Endothelial cell of umbilical vein (primary cell): ENCODE measurements around the gene NEK6. TPM values are rescaled to one million over a fixed set of nuclear protein-coding genes. Genes with fewer than 3 reads are reported as not detected.
A peak's percentile ranks its signal among the peaks of the same experiment; 100 is the strongest.

Experiments used
- BruUV-seq: library from RNA; stranded (reverse); fragments of 400-500 nt; replicated peaks from 2 replicates; lab custom pipeline; 2021; lab: Mats Ljungman, UMichigan
- CTCF ChIA-PET: fragments of 300-600, 350-600 bp; sonication (Branson Sonifier 250); formaldehyde crosslinking; loops from one replicate; lab custom pipeline; 2021; ENCODE audit warnings: antibody characterized with exemption, inconsistent platforms; lab: Charles Lee
- POLR2A ChIA-PET: fragments of 300-600, 350-600 bp; sonication (Branson Sonifier 250); formaldehyde crosslinking; loops from one replicate; lab custom pipeline; 2021; ENCODE audit warnings: antibody characterized with exemption, inconsistent platforms; lab: Charles Lee
- DNase-seq: peaks from one replicate; pipeline ENCODE4 v3.0.0-alpha.2; 2011; ENCODE audit warnings: low read depth, low spot score
- FAIRE-seq: peaks from 2 replicates; lab custom pipeline; 2011; peaks lifted over from hg19 to GRCh38; lab: Jason Lieb, UNC
- H2AFZ ChIP-seq: 2 replicates; pipeline ENCODE4 v1.6.0; 2012; ENCODE audit warnings: low read depth, low read length, control low read depth, inconsistent platforms
- H3K27ac ChIP-seq: 2 replicates; pipeline ENCODE4 v1.5.1; 2011; ENCODE audit warnings: low read depth, mild to moderate bottlenecking, control low read depth, low read length, moderate library complexity; ENCODE audit not compliant: insufficient read depth
- H3K27me3 ChIP-seq, 2 experiments: 2 replicates each; pipeline versions ENCODE4 v1.6.0 to v1.6.1; 2011; ENCODE audit warnings: low read length in 2 of 2, mixed read lengths in 1 of 2; ENCODE audit not compliant: control insufficient read depth in 2 of 2, insufficient read depth in 2 of 2
- H3K36me3 ChIP-seq, 2 experiments: 2 replicates in 1 of 2; 3 replicates in 1 of 2; pipeline ENCODE4 v1.5.1; 2011; ENCODE audit warnings: low read length in 2 of 2, mild to moderate bottlenecking in 1 of 2, moderate library complexity in 1 of 2; ENCODE audit not compliant: control insufficient read depth in 2 of 2, insufficient read depth in 2 of 2; ENCODE audit errors: extremely low read depth in 1 of 2
- H3K4me1 ChIP-seq: 3 replicates; pipeline ENCODE4 v1.5.1; 2011; ENCODE audit warnings: mild to moderate bottlenecking, low read length; ENCODE audit not compliant: control insufficient read depth, insufficient read depth; ENCODE audit errors: extremely low read depth
- H3K4me2 ChIP-seq: 2 replicates; pipeline ENCODE4 v1.6.1; 2011; ENCODE audit warnings: low read length, control low read depth, mixed read lengths; ENCODE audit not compliant: insufficient read depth
- H3K4me3 ChIP-seq, 3 experiments: fragments of 200-600 bp in 1 of 3; sonication (generic), shearing (Covaris generic) in 1 of 3; replicated peaks in 1 of 3; 2 replicates each; pipeline ENCODE4 v1.5.1; 2011 to 2016; ENCODE audit warnings: control low read depth in 3 of 3, low read length in 3 of 3, mild to moderate bottlenecking in 2 of 3, inconsistent platforms in 1 of 3, low read depth in 1 of 3, moderate library complexity in 1 of 3; ENCODE audit not compliant: insufficient read depth in 1 of 3
- H3K79me2 ChIP-seq: 2 replicates; pipeline ENCODE4 v1.6.0; 2012; ENCODE audit warnings: low read length, inconsistent platforms; ENCODE audit not compliant: control insufficient read depth, insufficient read depth
- H3K9ac ChIP-seq: replicated peaks from 2 replicates; pipeline ENCODE3; 2011; ENCODE audit warnings: low read length, control low read depth; ENCODE audit not compliant: insufficient read depth; ENCODE audit errors: extremely low read depth
- H3K9me1 ChIP-seq: replicated peaks from 3 replicates; pipeline ENCODE4 v1.6.0; 2011; ENCODE audit warnings: mild to moderate bottlenecking, low read length; ENCODE audit not compliant: control insufficient read depth, insufficient read depth; ENCODE audit errors: extremely low read depth
- H3K9me3 ChIP-seq: replicated peaks from 2 replicates; pipeline ENCODE4 v1.5.1; 2012; ENCODE audit warnings: low read length, inconsistent platforms; ENCODE audit not compliant: control insufficient read depth, insufficient read depth
- H4K20me1 ChIP-seq: replicated peaks from 2 replicates; pipeline ENCODE3; 2011; ENCODE audit warnings: mild to moderate bottlenecking, low read length; ENCODE audit not compliant: control insufficient read depth, insufficient read depth; ENCODE audit errors: extremely low read depth
- CTCF ChIP-seq, 2 donors: IDR thresholded peaks; 1 replicate in 1 of 2; 2 replicates in 1 of 2; pipeline ENCODE4 v1.5.1; 2011; ENCODE audit warnings: low read length in 2 of 2, mild to moderate bottlenecking in 2 of 2, moderate library complexity in 2 of 2, control low read depth in 1 of 2, inconsistent platforms in 1 of 2, low read depth in 1 of 2; ENCODE audit not compliant: insufficient read depth in 1 of 2; ENCODE audit errors: extremely low read depth in 1 of 2
- EZH2 ChIP-seq: IDR thresholded peaks from 2 replicates; pipeline ENCODE4 v1.6.1; 2012; ENCODE audit warnings: borderline replicate concordance, low read depth, mild to moderate bottlenecking, moderate library complexity, low read length, inconsistent platforms; ENCODE audit not compliant: severe bottlenecking
- FOS ChIP-seq: IDR thresholded peaks from 2 replicates; pipeline ENCODE4 v1.6.1; 2011; ENCODE audit warnings: mild to moderate bottlenecking, low read length, moderate library complexity, borderline replicate concordance; ENCODE audit not compliant: insufficient read depth
- GATA2 ChIP-seq: IDR thresholded peaks from 2 replicates; pipeline ENCODE4 v1.7.0; 2011; ENCODE audit warnings: low read depth, mild to moderate bottlenecking, moderate library complexity, mixed read lengths, low read length; ENCODE audit not compliant: insufficient read length, insufficient read depth
- JUN ChIP-seq: IDR thresholded peaks from 2 replicates; pipeline ENCODE4 v1.6.1; 2011; ENCODE audit warnings: borderline replicate concordance, low read depth; ENCODE audit not compliant: insufficient read length, insufficient read depth
- MAX ChIP-seq: IDR thresholded peaks from 2 replicates; pipeline ENCODE4 v1.6.1; 2011; ENCODE audit not compliant: insufficient read depth, insufficient read length
- MYC ChIP-seq: IDR thresholded peaks from one replicate; pipeline ENCODE4 v1.6.1; 2011; ENCODE audit warnings: mild to moderate bottlenecking, low read depth, low read length
- POLR2A ChIP-seq: IDR thresholded peaks from 2 replicates; pipeline ENCODE4 v1.6.1; 2012; ENCODE audit warnings: low read depth, mild to moderate bottlenecking, control low read depth, low read length
- POLR2AphosphoS5 ChIP-seq: IDR thresholded peaks from 2 replicates; pipeline ENCODE4 v1.6.1; 2012; ENCODE audit warnings: low read depth, mild to moderate bottlenecking, control low read depth, low read length, moderate library complexity; ENCODE audit not compliant: insufficient read depth
- dilution Hi-C: fragments of 300-500 bp; cut with MboI; formaldehyde crosslinking; loops from one replicate; pipeline ENCODE4 v1.15.0; 2019; ENCODE audit warnings: low sequenced_read_pairs; ENCODE audit not compliant: extremely low pct_ligation_motif_present
- intact Hi-C: fragments of 100-400 bp; cut with micrococcal nuclease; formaldehyde crosslinking; loops from one replicate; pipeline ENCODE4 v1.10.0; 2022
- polyA plus RNA-seq, 4 experiments: library from polyadenylated mRNA; depleted of rRNA in 3 of 4; stranded (reverse) in 3 of 4; unstranded in 1 of 4; fragments of >200 nt; gene quantifications; 2 replicates each; pipeline versions ENCODE4 v1.2.1 to v1.2.3, GENCODE V29; 2011 to 2012; ENCODE audit warnings: missing spikeins in 1 of 4
- total RNA-seq: library from RNA; stranded (reverse); gene quantifications from 2 replicates; pipeline ENCODE4 v1.2.3, GENCODE V29; 2021

The NEK6 gene
- total and polyA plus RNA-seq, 2 donors (not counting 3 experiments of a cell fraction or from before 2014, with no cell fraction given) = 64.3 to 67.1 TPM

GRCh38 chr9:124218987-124219461 lies 38.7 kb upstream of the NEK6 start:
- Histone ChIP-seq H3K4me3 (no peak overlapping the region), H4K20me1 (no peaks in the 10 kb centered on the region), H3K27ac (peak overlapping the region; percentile 42), H3K9ac (no peak overlapping the region), H3K79me2 (no peaks in the 10 kb centered on the region), H3K4me1 (peaks cover 51% of the 10 kb centered on the region), H3K36me3 (no peaks in the 10 kb centered on the region), H3K9me1 (no peaks in the 10 kb centered on the region), H2AFZ (peak overlapping the region; percentile 66), H3K27me3 (no peaks in the 10 kb centered on the region), H3K9me3 (no peaks in the 10 kb centered on the region), H3K4me2 (no peak overlapping the region)
- TF ChIP-seq CTCF (IDR thresholded peaks at IDR 0.05; ENCODE audit: extremely low read depth in 1 of 2, insufficient read depth in 1 of 2, low read depth in 1 of 2, low read length in 2 of 2) (no peak), JUN (no peak), POLR2AphosphoS5 (no peak)
- intact Hi-C loops (loop anchor here (2.0 kb wide), 1 partner anchor 40 kb away; no protein-coding TSS in a partner anchor), dilution Hi-C loops (loop anchor here (25.0 kb wide), 1 partner anchor 93 kb away; no protein-coding TSS in a partner anchor)
- BruUV-seq = no TSS peak
- ChIA-PET CTCF (interaction anchor here (1.3 kb wide), 1 partner anchor 9 kb away, joined by 4 read pairs; no protein-coding TSS in a partner anchor), POLR2A (no interaction called here)
- no peak for DNase-seq
- FAIRE-seq = no peak

- CTCF ChIA-PET = interaction anchor here (1.1 to 1.5 kb wide), 3 partner anchors 25 to 100 kb away, joined by 3 to 5 read pairs (median 3); no protein-coding TSS in a partner anchor
- peak overlapping the region; percentile 3 for H3K4me2 ChIP-seq
These were observed 36.8 kb upstream of the NEK6 start for GRCh38 chr9:124220946-124221451.

More at GRCh38 chr9:124220946-124221451, 36.8 kb upstream of the NEK6 start:
- BruUV-seq = no TSS peak
- Histone ChIP-seq H3K27ac (peak overlapping the region; percentile 10), H3K9ac (no peak overlapping the region), H3K9me1 (no peaks in the 10 kb centered on the region), H3K4me1 (peaks cover 47% of the 10 kb centered on the region), H4K20me1 (no peaks in the 10 kb centered on the region), H2AFZ (peak overlapping the region; percentile 52), H3K79me2 (no peaks in the 10 kb centered on the region), H3K4me3 (no peak overlapping the region), H3K36me3 (no peaks in the 10 kb centered on the region), H3K9me3 (no peaks in the 10 kb centered on the region), H3K27me3 (no peaks in the 10 kb centered on the region)
- POLR2A ChIA-PET = no interaction called here
- peak; percentile 92 for FAIRE-seq
- intact Hi-C loops (no loop called here), dilution Hi-C loops (loop anchor here (25.0 kb wide), 1 partner anchor 91 kb away; no protein-coding TSS in a partner anchor)
- DNase-seq = peak; percentile 91
- no peak for TF ChIP-seq POLR2AphosphoS5
- no peak for TF ChIP-seq CTCF (IDR thresholded peaks at IDR 0.05; ENCODE audit: extremely low read depth in 1 of 2, insufficient read depth in 1 of 2, low read depth in 1 of 2, low read length in 2 of 2)
- TF ChIP-seq MYC = no peak
- no peak for TF ChIP-seq MAX
- TF ChIP-seq JUN = no peak
- TF ChIP-seq FOS = no peak
- no peak for TF ChIP-seq GATA2
- TF ChIP-seq EZH2 = no peak
- no peak for TF ChIP-seq POLR2A
